SJSA1 (cell line): ENCODE results near the gene MAP2K5. TPM values are rescaled to one million over a fixed set of nuclear protein-coding genes. Genes with fewer than 3 reads are reported as not detected.

Source experiments
- DNase-seq, 2 experiments: peaks; one replicate each; pipeline ENCODE4 v3.0.0-alpha.2; 2015 to 2020; ENCODE audit warnings: low spot score in 2 of 2, low read depth in 1 of 2
- H3K27ac ChIP-seq: fragments of 250-450 bp; sonication (Bioruptor Pico); 2 replicates; pipeline ENCODE4 v1.5.1; 2020; ENCODE audit warnings: mild to moderate bottlenecking, moderate library complexity
- H3K27me3 ChIP-seq: fragments of 250-450 bp; sonication (Bioruptor Pico); replicated peaks from 2 replicates; pipeline ENCODE4 v1.5.1; 2020; ENCODE audit warnings: mild to moderate bottlenecking, moderate library complexity
- H3K36me3 ChIP-seq: fragments of 250-450 bp; sonication (Bioruptor Pico); 2 replicates; pipeline ENCODE4 v1.5.1; 2020; ENCODE audit warnings: mild to moderate bottlenecking
- H3K4me1 ChIP-seq: fragments of 250-450 bp; sonication (Bioruptor Pico); replicated peaks from 2 replicates; pipeline ENCODE4 v1.6.1; 2021; ENCODE audit warnings: mild to moderate bottlenecking
- H3K4me3 ChIP-seq: fragments of 250-450 bp; sonication (Bioruptor Pico); 2 replicates; pipeline ENCODE4 v1.5.1; 2020; ENCODE audit warnings: mild to moderate bottlenecking
- H3K9me3 ChIP-seq: fragments of 250-450 bp; sonication (Bioruptor Pico); replicated peaks from 2 replicates; pipeline ENCODE4 v1.5.1; 2020; ENCODE audit warnings: mild to moderate bottlenecking
- total RNA-seq: library from RNA; depleted of rRNA; stranded (reverse); fragments of >200 nt; shearing (Covaris generic); gene quantifications from 2 replicates; pipeline ENCODE4 v1.2.3, GENCODE V29; 2014

The MAP2K5 gene
- total RNA-seq, 1 experiment from 2014 or later = 4.3 TPM

DNA sequence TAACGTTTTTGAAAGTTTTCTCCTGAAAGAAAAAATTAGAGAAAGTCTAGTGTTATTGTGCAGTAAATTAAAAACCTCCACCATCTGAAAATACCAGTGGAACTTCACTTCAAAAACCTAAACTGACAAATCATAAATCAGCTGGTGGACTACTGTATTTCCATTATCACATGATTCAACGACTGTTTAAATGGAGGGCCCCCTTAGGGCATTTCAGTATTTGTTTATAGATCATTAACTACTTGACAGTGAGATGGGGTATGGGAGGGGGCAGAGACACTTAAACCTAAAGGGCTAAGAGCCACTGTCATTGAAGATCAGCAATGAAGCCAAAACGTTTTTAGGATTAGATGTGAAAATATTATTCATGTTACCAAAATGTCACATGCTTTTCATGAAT is 30.4 kb upstream of the MAP2K5 start:
- Histone ChIP-seq H3K27me3 (no peaks in the 10 kb centered on the region), H3K27ac (no peak overlapping the region), H3K9me3 (no peaks in the 10 kb centered on the region), H3K4me3 (no peak overlapping the region), H3K4me1 (peaks cover 35% of the 10 kb centered on the region), H3K36me3 (peaks cover 5% of the 10 kb centered on the region; the same call in 1 of the 2 replicates)
- no peak for DNase-seq

DNA sequence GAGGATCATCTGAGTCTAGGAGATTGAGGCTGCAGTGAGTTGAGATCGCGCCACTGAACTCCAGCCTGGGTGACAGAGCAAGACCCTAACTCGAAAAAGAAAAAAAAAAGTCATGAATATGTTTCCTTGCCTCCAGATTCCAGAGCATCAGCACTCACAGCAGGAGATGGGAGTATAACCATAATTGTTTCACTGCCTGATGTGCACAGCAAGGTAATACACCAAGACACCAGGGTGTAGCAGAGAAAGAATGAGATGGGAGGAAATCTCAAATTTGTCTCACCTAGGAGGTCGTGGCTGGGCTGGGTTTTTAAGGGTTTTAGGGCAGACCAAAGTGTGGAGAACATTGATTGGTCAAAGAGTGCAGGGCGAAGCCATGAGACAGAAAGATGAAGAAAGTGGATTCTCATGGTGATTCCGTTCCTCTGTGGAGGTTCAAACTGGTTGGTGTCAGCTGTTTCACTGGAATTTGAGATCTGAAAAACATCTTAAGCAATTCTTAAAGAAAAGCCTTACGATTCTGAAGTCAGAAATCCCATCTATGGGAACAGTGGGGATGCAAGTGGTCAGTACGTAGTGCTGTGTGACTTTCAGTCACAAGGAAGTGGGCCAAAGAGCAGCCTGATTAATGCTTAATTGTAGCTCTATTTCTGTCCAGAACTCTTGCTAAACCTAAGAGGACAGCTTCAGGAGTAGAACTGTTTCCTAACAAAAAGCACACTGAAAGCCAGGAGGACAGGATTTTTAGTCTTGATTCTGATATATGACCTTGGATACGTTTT is 29.4 kb upstream of the MAP2K5 start:
- Histone ChIP-seq H3K36me3 (peaks cover 5% of the 10 kb centered on the region; the same call in 1 of the 2 replicates), H3K27me3 (no peaks in the 10 kb centered on the region), H3K4me3 (no peak overlapping the region), H3K4me1 (peaks cover 34% of the 10 kb centered on the region), H3K27ac (no peak overlapping the region), H3K9me3 (no peaks in the 10 kb centered on the region)
- no peak for DNase-seq

GRCh38 chr15:67515090-67515489 is 27.4 kb upstream of the MAP2K5 start:
- H3K36me3 ChIP-seq = peaks cover 5% of the 10 kb centered on the region; the same call in 1 of the 2 replicates
- H3K27me3 ChIP-seq = no peaks in the 10 kb centered on the region
- DNase-seq = no peak
- no peaks in the 10 kb centered on the region for H3K9me3 ChIP-seq
- H3K27ac ChIP-seq = no peak overlapping the region
- H3K4me1 ChIP-seq = peaks cover 23% of the 10 kb centered on the region
- no peak overlapping the region for H3K4me3 ChIP-seq

- Histone ChIP-seq H3K4me3 (no peak overlapping the region), H3K36me3 (peaks cover 5% of the 10 kb centered on the region; the same call in 1 of the 2 replicates), H3K4me1 (peaks cover 22% of the 10 kb centered on the region), H3K27me3 (no peaks in the 10 kb centered on the region), H3K9me3 (no peaks in the 10 kb centered on the region), H3K27ac (no peak overlapping the region)
- no peak for DNase-seq
Measured at GRCh38 chr15:67515557-67515956, 26.9 kb upstream of the MAP2K5 start.

- DNase-seq = no peak
- Histone ChIP-seq H3K4me3 (peak overlapping the region; percentile 67), H3K27me3 (no peaks in the 10 kb centered on the region), H3K9me3 (no peaks in the 10 kb centered on the region), H3K4me1 (peaks cover 19% of the 10 kb centered on the region), H3K27ac (peak overlapping the region; percentile 65; the same call in 1 of the 2 replicates), H3K36me3 (peaks cover 2% of the 10 kb centered on the region; the same call in 1 of the 2 replicates)
Measured at GRCh38 chr15:67520321-67521028, 22.0 kb upstream of the MAP2K5 start.

DNA sequence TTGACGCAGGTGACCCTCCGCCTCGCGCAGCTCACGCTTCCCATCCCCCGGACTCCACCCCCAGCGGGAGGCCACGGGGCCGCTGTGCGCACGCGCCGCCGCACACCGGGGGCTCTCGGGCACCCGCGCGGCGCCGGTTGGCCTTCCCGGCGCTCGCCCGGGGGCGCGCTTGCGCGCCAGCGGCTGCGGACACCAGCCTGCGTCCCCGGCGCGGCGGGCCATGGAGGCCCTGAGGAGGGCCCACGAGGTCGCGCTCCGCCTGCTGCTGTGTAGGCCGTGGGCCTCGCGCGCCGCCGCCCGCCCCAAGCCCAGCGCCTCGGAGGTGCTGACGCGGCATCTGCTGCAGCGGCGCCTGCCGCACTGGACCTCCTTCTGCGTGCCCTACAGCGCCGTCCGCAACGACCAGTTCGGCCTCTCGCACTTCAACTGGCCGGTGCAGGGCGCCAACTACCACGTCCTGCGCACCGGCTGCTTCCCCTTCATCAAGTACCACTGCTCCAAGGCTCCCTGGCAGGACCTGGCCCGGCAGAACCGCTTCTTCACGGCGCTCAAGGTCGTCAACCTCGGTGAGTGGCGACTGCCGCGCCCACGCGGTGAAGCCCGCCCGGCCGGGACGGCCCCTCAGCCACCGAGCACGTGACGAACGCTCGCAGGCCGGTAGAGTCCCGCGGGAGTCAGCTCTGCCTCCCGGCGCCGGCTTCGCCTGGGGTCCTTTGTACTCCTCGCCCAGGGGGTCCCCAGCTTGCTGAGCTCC is 21.3 kb upstream of the MAP2K5 start, which contains the start of gene C15orf61:
Gene C15orf61, plus strand, starts transcription at position 103 of the 754 bp plus-strand sequence. Its CDS starts 118 bp downstream, at position 221.
- peak within 1 kb of the TSS; percentile 67 for H3K4me3 ChIP-seq
- H3K27ac ChIP-seq = peak within 1 kb of the TSS; percentile 65
- H3K27me3 ChIP-seq = no peaks in the 10 kb centered on the region
- no peaks in the 10 kb centered on the region for H3K9me3 ChIP-seq
- H3K36me3 ChIP-seq = peaks cover 2% of the 10 kb centered on the region; the same call in 1 of the 2 replicates
- H3K4me1 ChIP-seq = peaks cover 19% of the 10 kb centered on the region
- DNase-seq = peak; percentile 79 to 88

DNA sequence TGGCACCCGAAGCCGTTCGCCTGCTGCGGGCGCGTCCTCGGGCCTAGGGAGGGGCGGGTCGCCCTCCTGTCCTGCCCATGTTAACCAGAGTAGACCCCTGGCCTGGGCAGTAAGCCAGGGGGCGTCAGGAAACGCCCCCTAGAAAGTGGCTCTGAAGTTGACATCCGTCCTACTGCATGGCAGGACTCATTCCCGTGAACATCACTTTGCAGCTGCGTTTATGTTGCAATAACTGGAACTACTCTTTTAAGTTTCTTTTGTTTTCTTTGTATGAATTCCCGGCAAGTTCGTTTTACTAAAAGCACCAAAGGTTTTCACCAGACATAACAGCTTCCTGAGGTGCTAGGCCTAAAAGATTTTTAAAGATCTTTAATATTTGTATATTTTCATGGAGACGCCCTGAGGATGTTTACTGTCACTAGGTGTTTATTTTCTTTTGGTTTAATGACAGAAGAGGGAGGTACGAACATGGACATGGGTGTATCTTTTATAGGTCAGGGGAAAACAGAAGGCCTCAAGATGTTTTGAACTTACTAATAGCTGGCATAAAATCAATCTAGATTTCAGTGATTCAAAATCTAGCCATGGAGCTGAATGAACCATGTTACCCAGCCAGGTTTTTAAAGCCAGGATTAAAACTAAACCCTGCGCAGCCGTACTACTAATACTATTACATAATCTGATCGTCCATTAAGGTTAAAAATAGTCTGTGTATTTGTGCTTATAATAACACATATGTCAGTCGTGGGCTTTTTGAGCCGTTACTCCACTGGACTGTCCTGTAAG is 20.5 kb upstream of the MAP2K5 start:
- Histone ChIP-seq H3K4me3 (peak overlapping the region; percentile 67), H3K9me3 (no peaks in the 10 kb centered on the region)
- peak in 1 of 2 experiments; percentile 59 for DNase-seq

DNA sequence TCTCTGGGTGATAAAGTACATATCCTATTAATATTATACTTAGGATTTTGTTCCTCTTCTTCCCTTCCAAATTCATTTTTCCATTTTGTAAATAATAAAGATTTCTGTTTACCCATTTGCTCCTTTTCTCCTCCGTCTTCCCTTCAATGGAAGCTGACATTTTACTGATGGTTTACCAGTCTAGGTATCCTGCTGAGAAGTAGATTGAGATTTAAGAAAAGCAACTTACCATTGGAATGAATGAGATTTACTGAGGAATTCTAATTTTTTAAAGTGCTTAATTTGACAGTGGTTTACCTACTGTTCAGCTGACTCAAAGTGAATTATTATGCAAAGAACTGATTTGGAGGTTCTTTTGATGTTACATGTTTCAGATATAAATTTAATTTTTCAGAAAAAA is 19.2 kb upstream of the MAP2K5 start:
- Histone ChIP-seq H3K9me3 (no peaks in the 10 kb centered on the region), H3K4me1 (peaks cover 19% of the 10 kb centered on the region), H3K27me3 (no peaks in the 10 kb centered on the region), H3K4me3 (no peak overlapping the region), H3K36me3 (peaks cover 2% of the 10 kb centered on the region; the same call in 1 of the 2 replicates), H3K27ac (no peak overlapping the region)
- DNase-seq = no peak

More for the DNA sequence above, 20.5 kb upstream of the MAP2K5 start:
- no peaks in the 10 kb centered on the region for H3K27me3 ChIP-seq
- H3K27ac ChIP-seq = peak overlapping the region; percentile 65
- peaks cover 19% of the 10 kb centered on the region for H3K4me1 ChIP-seq
- H3K36me3 ChIP-seq = peaks cover 2% of the 10 kb centered on the region; the same call in 1 of the 2 replicates

- peaks cover 19% of the 10 kb centered on the region for H3K4me1 ChIP-seq
- H3K27ac ChIP-seq = no peak overlapping the region
- DNase-seq = no peak
- H3K27me3 ChIP-seq = no peaks in the 10 kb centered on the region
- no peaks in the 10 kb centered on the region for H3K9me3 ChIP-seq
- no peak overlapping the region for H3K4me3 ChIP-seq
- H3K36me3 ChIP-seq = peaks cover 2% of the 10 kb centered on the region; the same call in 1 of the 2 replicates
Measured at GRCh38 chr15:67524235-67524634, 18.3 kb upstream of the MAP2K5 start.

- no peak overlapping the region for H3K4me3 ChIP-seq
- no peaks in the 10 kb centered on the region for H3K4me1 ChIP-seq
- no peaks in the 10 kb centered on the region for H3K9me3 ChIP-seq
- H3K27ac ChIP-seq = no peak overlapping the region
- no peaks in the 10 kb centered on the region for H3K27me3 ChIP-seq
- no peak for DNase-seq
- H3K36me3 ChIP-seq = no peaks in the 10 kb centered on the region; the same call in 1 of the 2 replicates
Measured at GRCh38 chr15:67528513-67528912, 14.0 kb upstream of the MAP2K5 start.

DNA sequence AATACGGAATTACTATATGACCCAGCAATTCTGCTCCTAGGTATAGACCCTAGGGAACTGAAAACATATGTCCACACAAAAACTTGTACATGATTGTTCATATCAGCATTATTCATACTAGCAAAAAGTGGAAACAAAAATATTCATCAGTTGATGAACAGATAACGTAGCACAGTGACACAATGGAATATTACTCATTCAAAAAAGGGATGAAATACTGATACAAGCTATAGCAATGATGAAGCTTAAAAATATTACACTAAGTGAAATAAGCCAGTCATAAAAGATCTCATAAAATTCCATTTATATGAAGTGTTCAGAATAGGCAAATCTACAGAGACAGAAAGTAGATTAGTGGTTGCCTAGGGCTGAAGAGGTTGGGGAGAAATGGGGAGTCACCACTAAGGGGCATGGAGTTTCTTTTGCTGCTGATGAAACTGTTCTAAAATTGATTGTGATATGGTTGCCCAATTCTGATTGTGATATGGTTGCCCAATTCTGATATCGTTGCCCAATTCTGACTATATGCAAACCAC is 11.1 kb upstream of the MAP2K5 start:
- H3K4me3 ChIP-seq = no peak overlapping the region

GRCh38 chr15:67533873-67534272 is 8.6 kb upstream of the MAP2K5 start:
- H3K4me1 ChIP-seq = no peaks in the 10 kb centered on the region
- no peaks in the 10 kb centered on the region for H3K9me3 ChIP-seq
- H3K27me3 ChIP-seq = no peaks in the 10 kb centered on the region
- H3K36me3 ChIP-seq = no peaks in the 10 kb centered on the region
- H3K27ac ChIP-seq = no peak overlapping the region
- no peak overlapping the region for H3K4me3 ChIP-seq
- DNase-seq = no peak

More for the DNA sequence above, 11.1 kb upstream of the MAP2K5 start:
- Histone ChIP-seq H3K4me1 (no peaks in the 10 kb centered on the region), H3K36me3 (no peaks in the 10 kb centered on the region; the same call in 1 of the 2 replicates), H3K9me3 (no peaks in the 10 kb centered on the region), H3K27me3 (no peaks in the 10 kb centered on the region), H3K27ac (no peak overlapping the region)
- DNase-seq = no peak
